T-helper 17 cell (primary cell): ENCODE measurements around the gene ACTG1. TPM values are rescaled to one million over a fixed set of nuclear protein-coding genes. Genes with fewer than 3 reads are reported as not detected.

Source experiments
- ATAC-seq: fragments of 150-1000 bp; cut with Tn5 transposase; 2 replicates; pipeline ENCODE4 v1.10.0; 2021; ENCODE audit warnings: mild to moderate bottlenecking, moderate library complexity
- DNase-seq, 3 donors: peaks; one replicate each; pipeline versions ENCODE4 v3.0.0 to v3.0.0-alpha.2; 2020 to 2021
- H3K9me3 ChIP-seq: one replicate; pipeline ENCODE4 v1.7.0; 2013; ENCODE audit warnings: low read length, mild to moderate bottlenecking; ENCODE audit not compliant: control insufficient read depth, poor library complexity, severe bottlenecking
- H3K27ac Mint-ChIP-seq: one replicate; pipeline ENCODE4 v1.8.0; 2022; ENCODE audit warnings: mild to moderate bottlenecking, moderate library complexity, mixed read lengths
- H3K27me3 Mint-ChIP-seq: one replicate; pipeline ENCODE4 v1.8.0; 2022; ENCODE audit warnings: mixed read lengths
- H3K36me3 Mint-ChIP-seq: one replicate; pipeline ENCODE4 v1.8.0; 2022; ENCODE audit warnings: low read depth, mixed read lengths
- H3K4me1 Mint-ChIP-seq: one replicate; pipeline ENCODE4 v1.8.0; 2022; ENCODE audit warnings: mild to moderate bottlenecking, mixed read lengths
- H3K4me3 Mint-ChIP-seq: one replicate; pipeline ENCODE4 v1.8.0; 2022; ENCODE audit warnings: mild to moderate bottlenecking, moderate library complexity, mixed read lengths
- total RNA-seq, 4 donors: library from RNA in 2 of 4; stranded (reverse) in 2 of 4; gene quantifications; one replicate each; pipeline ENCODE4 v1.2.3 and lab custom pipeline; 2022 to 2026

The ACTG1 gene
- total RNA-seq, 2 donors from 2014 or later: 1,202 to 1,502 TPM

- H3K4me1 Mint-ChIP-seq: peaks cover 1% of the 10 kb centered on the region
- peak; percentile 53 for ATAC-seq
Measured at GRCh38 chr17:81502471-81503017, 10.1 kb downstream of the ACTG1 start.

GRCh38 chr17:81500047-81500446 is 12.6 kb downstream of the ACTG1 start:
- Mint-ChIP-seq H3K4me1 (no peaks in the 10 kb centered on the region), H3K4me3 (no peak overlapping the region), H3K27me3 (no peaks in the 10 kb centered on the region), H3K36me3 (no peaks in the 10 kb centered on the region), H3K27ac (no peak overlapping the region)
- ATAC-seq: no peak
- no peaks in the 10 kb centered on the region for H3K9me3 ChIP-seq
- DNase-seq: no peak

More at GRCh38 chr17:81502471-81503017, 10.1 kb downstream of the ACTG1 start:
- no peaks in the 10 kb centered on the region for H3K9me3 ChIP-seq
- Mint-ChIP-seq H3K27me3 (no peaks in the 10 kb centered on the region), H3K4me3 (no peak overlapping the region), H3K27ac (no peak overlapping the region), H3K36me3 (no peaks in the 10 kb centered on the region)
- no peak for DNase-seq

- Mint-ChIP-seq H3K4me1 (peaks cover 2% of the 10 kb centered on the region), H3K36me3 (no peaks in the 10 kb centered on the region)
Measured at GRCh38 chr17:81499601-81499970, 13.0 kb downstream of the ACTG1 start.

GRCh38 chr17:81498953-81499600 is 13.5 kb downstream of the ACTG1 start:
- H3K27ac Mint-ChIP-seq: no peak overlapping the region
- H3K27me3 Mint-ChIP-seq: no peaks in the 10 kb centered on the region
- H3K4me3 Mint-ChIP-seq: no peak overlapping the region
- no peak for ATAC-seq
- H3K4me1 Mint-ChIP-seq: peaks cover 2% of the 10 kb centered on the region
- H3K9me3 ChIP-seq: no peaks in the 10 kb centered on the region
- no peaks in the 10 kb centered on the region for H3K36me3 Mint-ChIP-seq
- DNase-seq: no peak

More at GRCh38 chr17:81499601-81499970, 13.0 kb downstream of the ACTG1 start:
- ATAC-seq: no peak
- no peaks in the 10 kb centered on the region for H3K9me3 ChIP-seq
- DNase-seq: no peak
- no peaks in the 10 kb centered on the region for H3K27me3 Mint-ChIP-seq
- no peak overlapping the region for H3K27ac Mint-ChIP-seq
- H3K4me3 Mint-ChIP-seq: no peak overlapping the region

GRCh38 chr17:81494626-81495377 is 17.8 kb downstream of the ACTG1 start:
- Mint-ChIP-seq H3K4me1 (peaks cover 2% of the 10 kb centered on the region), H3K27ac (no peak overlapping the region), H3K27me3 (no peaks in the 10 kb centered on the region), H3K4me3 (no peak overlapping the region), H3K36me3 (no peaks in the 10 kb centered on the region)
- DNase-seq (no peak), ATAC-seq (peak; percentile 47)
- no peaks in the 10 kb centered on the region for H3K9me3 ChIP-seq

GRCh38 chr17:81493198-81494038 is 19.2 kb downstream of the ACTG1 start:
- no peaks in the 10 kb centered on the region for H3K9me3 ChIP-seq
- ATAC-seq (no peak), DNase-seq (no peak)
- H3K4me1 Mint-ChIP-seq: peaks cover 4% of the 10 kb centered on the region
- no peak overlapping the region for H3K27ac Mint-ChIP-seq
- H3K36me3 Mint-ChIP-seq: no peaks in the 10 kb centered on the region
- H3K27me3 Mint-ChIP-seq: no peaks in the 10 kb centered on the region
- H3K4me3 Mint-ChIP-seq: no peak overlapping the region

GRCh38 chr17:81492706-81493105 is 19.9 kb downstream of the ACTG1 start:
- H3K27me3 Mint-ChIP-seq: no peaks in the 10 kb centered on the region
- DNase-seq (no peak), ATAC-seq (no peak)
- H3K9me3 ChIP-seq: no peaks in the 10 kb centered on the region
- H3K36me3 Mint-ChIP-seq: no peaks in the 10 kb centered on the region
- peaks cover 4% of the 10 kb centered on the region for H3K4me1 Mint-ChIP-seq
- no peak overlapping the region for H3K4me3 Mint-ChIP-seq
- H3K27ac Mint-ChIP-seq: no peak overlapping the region

- H3K4me1 Mint-ChIP-seq: peaks cover 4% of the 10 kb centered on the region
- H3K27me3 Mint-ChIP-seq: no peaks in the 10 kb centered on the region
Measured at GRCh38 chr17:81492202-81492601, 20.4 kb downstream of the ACTG1 start.

GRCh38 chr17:81491761-81492160 is 20.8 kb downstream of the ACTG1 start:
- H3K4me3 Mint-ChIP-seq: no peak overlapping the region
- H3K36me3 Mint-ChIP-seq: no peaks in the 10 kb centered on the region
- DNase-seq (no peak), ATAC-seq (no peak)
- H3K27me3 Mint-ChIP-seq: no peaks in the 10 kb centered on the region
- H3K9me3 ChIP-seq: no peaks in the 10 kb centered on the region
- no peak overlapping the region for H3K27ac Mint-ChIP-seq
- peaks cover 4% of the 10 kb centered on the region for H3K4me1 Mint-ChIP-seq

More at GRCh38 chr17:81492202-81492601, 20.4 kb downstream of the ACTG1 start:
- ATAC-seq (no peak), DNase-seq (no peak)
- Mint-ChIP-seq H3K36me3 (no peaks in the 10 kb centered on the region), H3K4me3 (no peak overlapping the region), H3K27ac (no peak overlapping the region)
- H3K9me3 ChIP-seq: no peaks in the 10 kb centered on the region

- H3K27me3 Mint-ChIP-seq: no peaks in the 10 kb centered on the region
- H3K27ac Mint-ChIP-seq: no peak overlapping the region
- ATAC-seq: no peak
- no peak overlapping the region for H3K4me3 Mint-ChIP-seq
- peaks cover 5% of the 10 kb centered on the region for H3K4me1 Mint-ChIP-seq
- H3K9me3 ChIP-seq: no peaks in the 10 kb centered on the region
- DNase-seq: no peak
- H3K36me3 Mint-ChIP-seq: no peaks in the 10 kb centered on the region
Measured at GRCh38 chr17:81491181-81491581, 21.4 kb downstream of the ACTG1 start.

GRCh38 chr17:81489998-81490992 is 22.3 kb downstream of the ACTG1 start:
- Mint-ChIP-seq H3K4me3 (peak overlapping the region; percentile 67), H3K27ac (no peak overlapping the region), H3K36me3 (no peaks in the 10 kb centered on the region)

More at GRCh38 chr17:81489998-81490992, 22.3 kb downstream of the ACTG1 start:
- H3K9me3 ChIP-seq: no peaks in the 10 kb centered on the region
- ATAC-seq (no peak), DNase-seq (no peak)
- H3K27me3 Mint-ChIP-seq: no peaks in the 10 kb centered on the region
- H3K4me1 Mint-ChIP-seq: peaks cover 8% of the 10 kb centered on the region
